Measurements from ENCODE around the gene CXXC5.

GRCh38 chr5:139600336-139600949 lies 47.7 kb upstream of the CXXC5 start:
- no peak for TF ChIP-seq CTCF (IDR thresholded peaks at IDR 0.05)
- TF ChIP-seq POLR2A (IDR thresholded peaks at IDR 0.05) = no peak

Data from right lobe of liver (tissue), 4 donors.